ENCODE data around the gene DVL3. TPM values are rescaled to one million over a fixed set of nuclear protein-coding genes. Genes with fewer than 3 reads are reported as not detected.

Gene DVL3
- total and polyA plus RNA-seq, 4 donors = 8.6 to 26.3 (median 17.4) TPM

DNA sequence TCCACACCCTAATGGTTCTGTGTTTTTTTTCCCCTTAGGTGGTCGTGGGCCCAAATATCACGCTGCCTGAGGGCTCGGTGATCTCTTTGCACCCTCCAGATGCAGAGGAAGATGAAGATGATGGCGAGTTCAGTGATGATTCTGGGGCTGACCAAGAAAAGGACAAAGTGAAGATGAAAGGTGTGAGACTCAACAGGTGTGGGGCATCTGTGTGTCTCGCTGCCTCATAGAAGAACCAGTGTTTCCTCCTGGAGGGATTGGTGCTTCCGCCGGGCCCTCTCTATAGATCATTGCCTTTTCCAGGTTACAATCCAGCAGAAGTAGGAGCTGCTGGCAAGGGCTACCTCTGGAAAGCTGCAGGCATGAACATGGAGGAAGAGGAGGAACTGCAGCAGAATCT lies 13.0 kb upstream of the DVL3 start:
- H3K9ac ChIP-seq (ENCODE audit: low read depth in 1 of 2, low read length in 2 of 2) = no peak overlapping the region
- H3K36me3 ChIP-seq (ENCODE audit: control insufficient read depth in 4 of 4, insufficient read depth in 3 of 4, low read depth in 1 of 4, low read length in 3 of 4) = peaks cover 2 to 64% (median 47%) of the 10 kb centered on the region in 4 donors
- TF ChIP-seq NR2F2 (IDR thresholded peaks at IDR 0.05) = no peak
- no peak for TF ChIP-seq SP1 (IDR thresholded peaks at IDR 0.05)
- no peak for TF ChIP-seq RAD21 (IDR thresholded peaks at IDR 0.05)
- no peak for TF ChIP-seq REST (IDR thresholded peaks at IDR 0.05)
- no peak for TF ChIP-seq JUND (IDR thresholded peaks at IDR 0.05)
- TF ChIP-seq RXRA (IDR thresholded peaks at IDR 0.05) = no peak
- TF ChIP-seq, protein P1, sequence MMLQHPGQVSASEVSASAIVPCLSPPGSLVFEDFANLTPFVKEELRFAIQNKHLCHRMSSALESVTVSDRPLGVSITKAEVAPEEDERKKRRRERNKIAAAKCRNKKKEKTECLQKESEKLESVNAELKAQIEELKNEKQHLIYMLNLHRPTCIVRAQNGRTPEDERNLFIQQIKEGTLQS (IDR thresholded peaks at IDR 0.05) = no peak
- no peak for TF ChIP-seq FOXA2 (IDR thresholded peaks at IDR 0.05)
- no peak for TF ChIP-seq HNF4A (conservative IDR thresholded peaks at IDR 0.05)
- no peak for TF ChIP-seq FOXA1 (IDR thresholded peaks at IDR 0.05)
- TF ChIP-seq HNF4G (IDR thresholded peaks at IDR 0.05) = no peak
- no peak for TF ChIP-seq TAF1 (conservative IDR thresholded peaks at IDR 0.05)
- no peak for DNase-seq (ENCODE audit: low spot score)
- H3K4me3 ChIP-seq (ENCODE audit: low read depth in 1 of 3, low read length in 3 of 3) = no peak overlapping the region
- no peaks in the 10 kb centered on the region for H3K9me3 ChIP-seq (ENCODE audit: control insufficient read depth in 4 of 4, low read length in 3 of 4)
- WGBS = 88% methylated on average over 7 of the region's 7 CpGs
- no peaks in the 10 kb centered on the region for H3K27me3 ChIP-seq (ENCODE audit: control insufficient read depth in 4 of 4, insufficient read depth in 4 of 4, low read length in 3 of 4)
- H3K4me1 ChIP-seq (ENCODE audit: control insufficient read depth in 4 of 4, insufficient read depth in 4 of 4, low read length in 3 of 4) = peaks cover 0 to 16% (median 6%) of the 10 kb centered on the region in 4 donors
- H3K27ac ChIP-seq (ENCODE audit: low read depth in 1 of 2, low read length in 2 of 2) = no peak overlapping the region

DNA sequence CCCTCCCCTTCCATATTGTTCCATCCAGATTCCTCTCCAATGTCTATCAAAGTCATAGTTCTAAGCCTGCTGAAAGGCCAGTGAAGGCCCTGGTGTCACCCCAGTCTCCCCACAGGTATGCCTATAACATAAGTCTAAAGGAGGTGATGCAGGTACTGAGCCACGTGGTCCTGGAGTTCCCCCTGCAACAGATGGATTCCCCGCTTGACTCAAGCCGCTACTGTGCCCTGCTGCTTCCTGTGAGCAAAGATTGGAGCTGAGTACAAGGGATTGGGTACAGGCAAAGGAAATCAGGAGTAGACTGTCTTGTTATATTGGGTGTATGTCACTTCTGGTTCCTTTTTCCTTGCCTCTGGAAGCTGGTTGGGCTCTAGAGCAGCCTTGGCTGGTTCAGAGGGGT lies 11.8 kb upstream of the DVL3 start:
- no peak for DNase-seq (ENCODE audit: low spot score)
- Histone ChIP-seq H3K36me3 (ENCODE audit: control insufficient read depth in 4 of 4, insufficient read depth in 3 of 4, low read depth in 1 of 4, low read length in 3 of 4) (peaks cover 2 to 59% (median 46%) of the 10 kb centered on the region in 4 donors), H3K4me3 (ENCODE audit: low read depth in 1 of 3, low read length in 3 of 3) (no peak overlapping the region)

More for the DNA sequence above, 11.8 kb upstream of the DVL3 start:
- H3K4me1 ChIP-seq (ENCODE audit: control insufficient read depth in 4 of 4, insufficient read depth in 4 of 4, low read length in 3 of 4) = peaks cover 0 to 16% (median 4%) of the 10 kb centered on the region in 4 donors
- H3K9me3 ChIP-seq (ENCODE audit: control insufficient read depth in 4 of 4, low read length in 3 of 4) = no peaks in the 10 kb centered on the region
- TF ChIP-seq JUND (IDR thresholded peaks at IDR 0.05) = no peak
- TF ChIP-seq HNF4G (IDR thresholded peaks at IDR 0.05) = no peak
- no peak for TF ChIP-seq FOXA1 (IDR thresholded peaks at IDR 0.05)
- TF ChIP-seq HNF4A (conservative IDR thresholded peaks at IDR 0.05) = no peak
- TF ChIP-seq, protein P2, sequence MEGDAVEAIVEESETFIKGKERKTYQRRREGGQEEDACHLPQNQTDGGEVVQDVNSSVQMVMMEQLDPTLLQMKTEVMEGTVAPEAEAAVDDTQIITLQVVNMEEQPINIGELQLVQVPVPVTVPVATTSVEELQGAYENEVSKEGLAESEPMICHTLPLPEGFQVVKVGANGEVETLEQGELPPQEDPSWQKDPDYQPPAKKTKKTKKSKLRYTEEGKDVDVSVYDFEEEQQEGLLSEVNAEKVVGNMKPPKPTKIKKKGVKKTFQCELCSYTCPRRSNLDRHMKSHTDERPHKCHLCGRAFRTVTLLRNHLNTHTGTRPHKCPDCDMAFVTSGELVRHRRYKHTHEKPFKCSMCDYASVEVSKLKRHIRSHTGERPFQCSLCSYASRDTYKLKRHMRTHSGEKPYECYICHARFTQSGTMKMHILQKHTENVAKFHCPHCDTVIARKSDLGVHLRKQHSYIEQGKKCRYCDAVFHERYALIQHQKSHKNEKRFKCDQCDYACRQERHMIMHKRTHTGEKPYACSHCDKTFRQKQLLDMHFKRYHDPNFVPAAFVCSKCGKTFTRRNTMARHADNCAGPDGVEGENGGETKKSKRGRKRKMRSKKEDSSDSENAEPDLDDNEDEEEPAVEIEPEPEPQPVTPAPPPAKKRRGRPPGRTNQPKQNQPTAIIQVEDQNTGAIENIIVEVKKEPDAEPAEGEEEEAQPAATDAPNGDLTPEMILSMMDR (IDR thresholded peaks at IDR 0.05; ENCODE audit: low read depth, low read length, missing input control) = no peak
- no peak for TF ChIP-seq EGR1 (IDR thresholded peaks at IDR 0.05; ENCODE audit: low read depth in 2 of 2)
- 96% methylated on average over 3 of the region's 3 CpGs for WGBS
- no peak overlapping the region for H3K27ac ChIP-seq (ENCODE audit: low read depth in 1 of 2, low read length in 2 of 2)
- no peaks in the 10 kb centered on the region for H3K27me3 ChIP-seq (ENCODE audit: control insufficient read depth in 4 of 4, insufficient read depth in 4 of 4, low read length in 3 of 4)
- no peak overlapping the region for H3K9ac ChIP-seq (ENCODE audit: low read depth in 1 of 2, low read length in 2 of 2)
